Mucosa of rectum (tissue), 2 donors: ENCODE measurements around the gene INSR.
"Not testable (repeated sequence)": the region's sequence is repeated elsewhere in the genome, so short reads cannot be mapped to it uniquely, and the experiment has no call there.

Experiments used
- H3K27ac ChIP-seq, 2 donors: one replicate each; pipeline ENCODE4 v1.7.0; 2013; ENCODE audit warnings: inconsistent platforms in 2 of 2, low read depth in 2 of 2, low read length in 2 of 2
- H3K27me3 ChIP-seq, 2 donors: one replicate each; pipeline ENCODE4 v1.7.0; 2013; ENCODE audit warnings: low read length in 2 of 2; ENCODE audit not compliant: control insufficient read depth in 2 of 2, insufficient read depth in 2 of 2
- H3K36me3 ChIP-seq, 2 donors: one replicate each; pipeline ENCODE4 v1.7.0; 2013; ENCODE audit warnings: low read length in 2 of 2; ENCODE audit not compliant: control insufficient read depth in 2 of 2, insufficient read depth in 2 of 2
- H3K4me1 ChIP-seq, 2 donors: one replicate each; pipeline ENCODE4 v1.7.0; 2013; ENCODE audit warnings: low read length in 2 of 2, mild to moderate bottlenecking in 1 of 2; ENCODE audit not compliant: control insufficient read depth in 2 of 2, insufficient read depth in 2 of 2
- H3K4me3 ChIP-seq, 2 donors: one replicate each; pipeline ENCODE4 v1.7.0; 2013; ENCODE audit warnings: low read length in 2 of 2
- H3K9ac ChIP-seq, 2 donors: one replicate each; pipeline ENCODE4 v1.7.0; 2013; ENCODE audit warnings: low read length in 2 of 2, low read depth in 1 of 2, mild to moderate bottlenecking in 1 of 2
- H3K9me3 ChIP-seq, 2 donors: one replicate each; pipeline ENCODE4 v1.7.0; 2013; ENCODE audit warnings: low read length in 2 of 2; ENCODE audit not compliant: control insufficient read depth in 2 of 2
- donor health status: healthy.
- donor health status: Normal muscosa, but diverticular disease.

INSR gene

DNA sequence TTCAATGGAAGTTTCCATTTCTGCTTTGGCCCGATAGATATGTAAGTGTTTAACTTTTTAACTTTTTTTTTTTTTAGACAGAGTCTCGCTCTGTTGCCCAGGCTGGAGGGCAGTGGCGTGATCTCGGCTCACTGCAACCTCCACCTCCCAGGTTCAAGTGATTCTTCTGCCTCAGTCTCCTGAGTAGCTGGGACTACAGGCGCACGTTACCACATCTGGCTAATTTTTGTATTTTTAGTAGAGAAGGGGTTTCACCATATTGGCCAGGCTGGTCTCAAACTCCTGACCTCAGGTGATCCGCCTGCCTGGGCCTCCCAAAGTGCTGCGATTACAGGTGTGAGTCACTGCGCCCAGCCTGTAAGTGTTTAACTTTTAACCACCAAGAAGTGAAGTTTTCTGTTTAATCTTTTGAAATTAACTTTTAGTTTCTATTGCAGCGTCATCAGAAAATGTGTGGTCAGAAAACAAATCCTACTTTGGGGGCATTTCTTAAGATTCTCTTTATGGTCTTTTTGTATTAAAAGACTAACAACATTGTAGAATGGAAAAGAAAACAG lies 147.0 kb downstream of the INSR start:
- not testable (repeated sequence) for H3K9ac ChIP-seq, H3K27ac ChIP-seq

DNA sequence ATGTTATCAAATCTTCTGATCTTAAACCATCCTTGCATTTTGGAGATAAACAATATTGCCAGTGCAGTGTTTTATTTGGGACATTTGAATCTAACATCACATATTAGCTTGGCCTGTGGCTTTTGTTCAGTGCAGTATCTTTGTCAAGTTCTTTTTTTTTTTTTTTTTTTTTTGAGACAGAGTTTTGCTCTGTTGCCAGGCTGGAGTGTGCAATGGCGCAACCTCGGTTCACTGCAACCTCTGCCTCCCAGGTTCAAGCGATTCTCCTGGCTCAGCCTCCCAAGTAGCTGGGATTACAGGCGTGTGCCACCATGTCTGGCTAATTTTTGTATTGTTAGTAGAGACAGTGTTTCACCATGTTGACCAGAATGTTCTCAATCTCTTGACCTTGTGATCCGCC lies 148.1 kb downstream of the INSR start:
- H3K4me1 ChIP-seq, H3K27ac ChIP-seq, H3K27me3 ChIP-seq, H3K4me3 ChIP-seq, H3K9me3 ChIP-seq, H3K9ac ChIP-seq: not testable (repeated sequence)
- H3K36me3 ChIP-seq = peaks cover 22 to 28% of the 10 kb centered on the region in 2 donors

More for the DNA sequence above, 147.0 kb downstream of the INSR start:
- not testable (repeated sequence) for H3K4me1 ChIP-seq, H3K9me3 ChIP-seq, H3K4me3 ChIP-seq, H3K27me3 ChIP-seq
- peaks cover 16 to 19% of the 10 kb centered on the region in 2 donors for H3K36me3 ChIP-seq

DNA sequence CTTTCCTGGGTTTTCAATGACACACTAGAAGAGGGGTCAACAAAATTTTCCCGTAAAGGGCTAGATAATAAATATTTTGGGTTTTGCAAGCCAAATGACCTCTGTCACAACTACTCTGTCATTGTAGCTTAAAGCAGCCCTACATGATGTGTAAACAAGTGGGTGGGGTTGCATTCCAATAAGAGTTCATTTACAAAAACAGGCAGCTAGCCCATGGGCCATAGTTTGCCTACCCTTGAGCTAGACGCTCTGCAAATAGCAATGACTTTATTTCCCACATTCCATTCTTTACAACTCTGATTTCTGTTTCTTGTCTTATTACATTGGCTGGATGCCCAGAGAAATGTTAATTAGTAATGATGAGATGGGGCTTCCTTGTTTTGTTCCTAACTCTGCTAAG lies 148.7 kb downstream of the INSR start:
- Histone ChIP-seq H3K4me3 (no peak overlapping the region), H3K4me1 (peaks cover 0 to 2% of the 10 kb centered on the region in 2 donors), H3K9ac (no peak overlapping the region)

DNA sequence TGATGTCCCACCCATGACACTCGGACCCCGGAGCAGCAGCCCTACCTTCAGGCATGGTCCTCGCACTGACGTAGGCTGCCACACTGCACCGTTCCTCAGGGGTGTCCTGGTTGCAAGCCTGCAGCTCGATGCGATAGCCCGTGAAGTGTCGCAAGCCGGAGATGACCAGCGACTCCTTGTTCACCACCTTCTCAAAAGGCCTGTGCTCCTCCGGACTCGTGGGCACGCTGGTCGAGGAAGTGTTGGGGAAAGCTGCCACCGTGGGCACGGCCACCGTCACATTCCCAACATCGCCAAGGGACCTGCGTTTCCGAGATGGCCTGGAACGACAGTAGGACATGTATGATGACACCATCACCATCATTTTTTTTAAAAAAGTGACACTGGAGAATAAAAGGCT lies 151.4 kb downstream of the INSR start:
- Histone ChIP-seq H3K27ac (no peak overlapping the region), H3K9ac (no peak overlapping the region), H3K9me3 (no peaks in the 10 kb centered on the region), H3K36me3 (peaks cover 29 to 35% of the 10 kb centered on the region in 2 donors), H3K4me1 (peaks cover 0 to 2% of the 10 kb centered on the region in 2 donors), H3K27me3 (no peaks in the 10 kb centered on the region), H3K4me3 (no peak overlapping the region)

More for the DNA sequence above, 148.7 kb downstream of the INSR start:
- Histone ChIP-seq H3K9me3 (no peaks in the 10 kb centered on the region), H3K27ac (no peak overlapping the region), H3K27me3 (no peaks in the 10 kb centered on the region), H3K36me3 (peaks cover 18 to 30% of the 10 kb centered on the region in 2 donors)

DNA sequence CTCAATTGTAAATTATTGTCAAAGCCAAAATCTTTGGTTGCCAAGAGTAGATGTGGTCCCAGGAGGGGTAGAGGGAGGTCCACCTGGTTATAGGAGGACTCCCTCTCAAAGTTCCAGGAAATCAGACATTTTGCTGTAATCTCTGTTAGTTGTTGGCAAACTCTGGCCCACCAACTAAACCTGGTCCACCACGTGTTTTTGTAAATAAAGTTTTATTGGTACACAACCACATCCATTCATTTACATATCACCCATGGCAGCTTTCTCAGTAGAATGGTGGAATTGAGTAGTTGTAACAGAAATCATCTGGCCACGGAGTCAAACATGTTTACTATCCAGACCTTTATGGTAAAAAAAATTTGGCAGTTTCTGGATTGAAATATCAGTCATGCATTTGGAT lies 154.1 kb downstream of the INSR start:
- Histone ChIP-seq H3K27ac (no peak overlapping the region), H3K27me3 (no peaks in the 10 kb centered on the region), H3K36me3 (peaks cover 35 to 43% of the 10 kb centered on the region in 2 donors)

DNA sequence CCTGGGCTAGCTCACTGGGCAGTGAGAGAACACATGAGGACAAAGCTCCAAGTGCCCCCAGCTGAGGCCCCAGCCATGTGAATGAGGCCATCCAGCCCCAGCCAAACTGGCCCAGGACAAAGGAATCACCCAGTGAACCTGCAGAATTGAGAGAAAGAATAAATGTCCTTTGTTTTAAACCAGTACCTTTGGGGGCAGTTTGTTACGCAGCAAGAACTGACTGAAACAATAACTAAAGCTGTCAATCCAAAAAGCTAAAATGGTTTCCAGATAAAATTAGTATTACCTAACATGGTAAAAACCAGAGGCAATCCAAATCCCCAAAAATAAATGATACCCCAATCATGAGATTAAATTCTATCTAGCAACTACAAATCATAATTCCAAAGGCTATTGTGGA lies 155.1 kb downstream of the INSR start:
- peaks cover 35 to 43% of the 10 kb centered on the region in 2 donors for H3K36me3 ChIP-seq

More for the DNA sequence above, 154.1 kb downstream of the INSR start:
- Histone ChIP-seq H3K4me1 (peaks cover 0 to 3% of the 10 kb centered on the region in 2 donors), H3K9ac (no peak overlapping the region), H3K9me3 (no peaks in the 10 kb centered on the region), H3K4me3 (no peak overlapping the region)

DNA sequence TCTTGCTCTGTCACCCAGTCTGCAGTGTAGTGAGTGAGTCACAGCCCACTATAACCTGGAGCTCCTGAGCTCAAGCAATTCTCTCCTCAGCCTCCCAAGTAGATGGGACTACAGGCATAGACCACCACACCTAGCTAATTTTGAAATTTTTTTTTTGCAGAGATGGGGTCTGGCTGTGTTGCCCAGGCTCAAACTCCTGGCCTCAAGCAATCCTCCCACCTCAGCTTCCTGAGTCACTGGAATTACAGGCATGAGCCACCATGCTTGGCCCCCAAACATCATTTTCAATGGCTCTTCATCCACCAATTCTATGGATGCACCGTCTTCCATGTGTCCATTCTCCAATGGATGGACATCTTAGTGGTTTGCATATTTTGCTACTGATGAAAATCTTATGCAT lies 155.8 kb downstream of the INSR start:
- H3K4me3 ChIP-seq = no peak overlapping the region
- no peak overlapping the region for H3K27ac ChIP-seq
- H3K4me1 ChIP-seq = peaks cover 0 to 6% of the 10 kb centered on the region in 2 donors
- no peaks in the 10 kb centered on the region for H3K27me3 ChIP-seq
- H3K36me3 ChIP-seq = peaks cover 35 to 43% of the 10 kb centered on the region in 2 donors
- no peaks in the 10 kb centered on the region for H3K9me3 ChIP-seq
- H3K9ac ChIP-seq = no peak overlapping the region

More for the DNA sequence above, 155.1 kb downstream of the INSR start:
- Histone ChIP-seq H3K27ac (no peak overlapping the region), H3K9me3 (no peaks in the 10 kb centered on the region), H3K9ac (no peak overlapping the region), H3K4me3 (no peak overlapping the region), H3K4me1 (peaks cover 0 to 6% of the 10 kb centered on the region in 2 donors), H3K27me3 (no peaks in the 10 kb centered on the region)

DNA sequence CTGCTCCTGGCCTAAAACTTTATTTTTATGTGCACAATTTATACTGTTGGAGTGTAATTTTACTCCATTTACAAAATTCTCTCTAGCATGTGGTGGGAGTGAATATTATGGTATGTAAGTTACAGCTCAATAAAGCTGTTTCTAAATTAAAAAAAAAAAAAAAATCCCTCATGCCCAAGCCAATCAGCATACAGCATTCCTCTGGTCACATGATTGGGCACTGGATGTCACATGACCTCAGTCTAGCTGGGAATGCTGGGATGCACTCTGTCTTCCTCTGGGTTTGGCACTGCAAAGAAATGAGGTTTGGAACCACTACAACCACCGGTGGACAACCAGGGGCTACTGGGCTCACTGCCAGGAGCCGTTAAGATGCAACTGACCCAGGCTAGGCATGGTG lies 157.1 kb downstream of the INSR start:
- H3K4me1 ChIP-seq = peaks cover 0 to 6% of the 10 kb centered on the region in 2 donors
- H3K36me3 ChIP-seq = peaks cover 28 to 36% of the 10 kb centered on the region in 2 donors
- H3K4me3 ChIP-seq = no peak overlapping the region
- no peaks in the 10 kb centered on the region for H3K27me3 ChIP-seq
- no peaks in the 10 kb centered on the region for H3K9me3 ChIP-seq
- no peak overlapping the region for H3K27ac ChIP-seq
- H3K9ac ChIP-seq = no peak overlapping the region

DNA sequence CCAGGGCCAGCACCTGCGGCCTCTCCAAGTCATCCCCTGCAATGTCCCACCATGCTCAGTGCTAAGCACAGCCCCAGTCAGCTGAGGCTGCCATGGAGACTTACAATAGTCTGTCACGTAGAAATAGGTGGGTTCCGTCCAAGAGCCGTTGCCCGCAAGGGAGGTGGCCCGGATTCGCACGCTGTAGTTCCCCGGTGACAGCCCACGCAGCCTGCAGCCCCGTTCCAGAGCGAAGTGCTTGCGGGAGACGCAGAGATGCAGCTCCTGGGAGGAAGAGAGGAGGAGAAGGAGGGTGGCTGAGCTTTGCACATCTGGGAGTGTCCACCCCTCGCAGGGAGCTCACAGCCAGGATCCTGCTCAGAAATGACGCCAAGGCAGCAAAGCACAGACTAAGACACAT lies 162.2 kb downstream of the INSR start:
- Histone ChIP-seq H3K4me3 (no peak overlapping the region), H3K36me3 (peaks cover 23 to 27% of the 10 kb centered on the region in 2 donors), H3K27me3 (no peaks in the 10 kb centered on the region), H3K4me1 (peaks cover 0 to 6% of the 10 kb centered on the region in 2 donors), H3K9ac (no peak overlapping the region), H3K27ac (no peak overlapping the region), H3K9me3 (no peaks in the 10 kb centered on the region)

DNA sequence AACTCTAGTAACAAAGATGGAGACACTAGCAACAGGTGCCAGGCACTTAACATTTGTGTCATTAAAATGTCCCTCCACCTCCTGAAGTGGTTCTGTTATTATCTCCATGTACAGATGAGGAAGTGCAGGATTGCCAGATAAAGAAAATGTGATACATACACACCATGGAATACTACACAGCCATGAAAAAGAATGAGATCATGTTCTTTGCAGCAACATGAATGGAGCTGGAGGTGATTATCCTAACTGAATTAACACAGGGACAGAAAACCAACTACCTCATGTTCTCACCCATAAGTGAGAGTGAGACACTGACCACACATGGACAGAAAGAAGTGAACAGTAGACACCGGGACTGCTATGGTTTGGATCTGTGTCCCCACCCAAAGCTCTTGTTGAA lies 164.2 kb downstream of the INSR start:
- Histone ChIP-seq H3K9ac (no peak overlapping the region), H3K36me3 (peaks cover 35 to 43% of the 10 kb centered on the region in 2 donors), H3K27me3 (no peaks in the 10 kb centered on the region), H3K4me3 (no peak overlapping the region), H3K9me3 (no peaks in the 10 kb centered on the region), H3K27ac (no peak overlapping the region), H3K4me1 (peaks cover 0 to 3% of the 10 kb centered on the region in 2 donors)
